Cardiac muscle cell (in vitro differentiated cells and primary cell): ENCODE data around the gene LTO1. TPM values are rescaled to one million over a fixed set of nuclear protein-coding genes. Genes with fewer than 3 reads are reported as not detected.

Source experiments
- DNase-seq, 2 donors: peaks; one replicate each; pipeline versions ENCODE4 v3.0.0 to v3.0.0-alpha.2; 2010 to 2017; ENCODE audit warnings: low read depth in 1 of 2, low spot score in 1 of 2
- H3K27ac ChIP-seq: fragments of 200-600 bp; sonication (generic); 2 replicates; pipeline ENCODE4 v1.5.1; 2016
- H3K27me3 ChIP-seq: fragments of 200-600 bp; sonication (generic); 2 replicates; pipeline ENCODE4 v1.6.0; 2016; ENCODE audit warnings: control low read depth
- H3K36me3 ChIP-seq: fragments of 200-600 bp; sonication (generic); 2 replicates; pipeline ENCODE4 v1.5.1; 2016; ENCODE audit warnings: control low read depth
- H3K4me1 ChIP-seq: fragments of 200-600 bp; sonication (generic); 2 replicates; pipeline ENCODE4 v1.8.1; 2017; ENCODE audit warnings: low read depth, mild to moderate bottlenecking, mixed run types
- H3K4me3 ChIP-seq: fragments of 200-600 bp; sonication (generic); 2 replicates; pipeline ENCODE4 v1.5.1; 2016; ENCODE audit warnings: mild to moderate bottlenecking
- H3K9me3 ChIP-seq: fragments of 200-600 bp; sonication (generic); 2 replicates; pipeline ENCODE4 v1.5.1; 2017; ENCODE audit warnings: low read depth, mild to moderate bottlenecking, control low read depth
- polyA plus RNA-seq: library from polyadenylated mRNA; unstranded; fragments of >200 nt; fragmentation: Nextera tagmentation; extraction: Ambion mirVana; gene quantifications from 2 replicates; pipeline ENCODE4 v1.2.1, GENCODE V29; 2016
- total RNA-seq: library from RNA; depleted of rRNA; stranded (reverse); fragments of >200 nt; gene quantifications from 2 replicates; pipeline ENCODE4 v1.2.3, GENCODE V29; 2016
- TF ChIP-seq, protein P1 (sequence below): IDR thresholded peaks from 2 replicates; pipeline ENCODE4 v1.5.1; 2012; ENCODE audit warnings: low read depth, mild to moderate bottlenecking, low read length

Gene LTO1
- total and polyA plus RNA-seq, 2 experiments from 2014 or later, result 23.0 to 26.2 TPM

DNA sequence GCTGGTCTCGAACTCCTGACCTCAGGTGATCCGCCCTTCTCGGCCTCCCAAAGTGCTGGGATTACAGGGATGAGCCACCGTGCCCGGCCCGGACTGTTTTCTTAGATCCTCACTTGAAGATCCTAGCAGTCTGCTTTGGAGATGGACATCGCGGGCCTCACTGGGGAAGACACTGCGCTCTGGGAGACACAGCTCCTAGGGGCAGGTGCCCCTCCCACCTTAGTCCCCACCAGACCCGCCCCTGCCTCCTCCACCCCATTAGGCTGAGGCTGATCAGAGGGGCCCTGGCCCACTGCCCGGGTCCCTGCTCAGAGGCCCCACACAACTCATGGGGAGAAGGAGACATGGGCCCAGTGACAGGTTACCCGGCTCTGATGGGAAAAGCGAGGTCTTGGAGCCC, 11.3 kb upstream of the LTO1 start:
- no peaks in the 10 kb centered on the region for H3K36me3 ChIP-seq
- no peak overlapping the region for H3K4me3 ChIP-seq
- no peaks in the 10 kb centered on the region for H3K4me1 ChIP-seq
- H3K9me3 ChIP-seq, result no peaks in the 10 kb centered on the region
- no peak for DNase-seq
- H3K27ac ChIP-seq, result no peak overlapping the region
- TF ChIP-seq, protein P1, sequence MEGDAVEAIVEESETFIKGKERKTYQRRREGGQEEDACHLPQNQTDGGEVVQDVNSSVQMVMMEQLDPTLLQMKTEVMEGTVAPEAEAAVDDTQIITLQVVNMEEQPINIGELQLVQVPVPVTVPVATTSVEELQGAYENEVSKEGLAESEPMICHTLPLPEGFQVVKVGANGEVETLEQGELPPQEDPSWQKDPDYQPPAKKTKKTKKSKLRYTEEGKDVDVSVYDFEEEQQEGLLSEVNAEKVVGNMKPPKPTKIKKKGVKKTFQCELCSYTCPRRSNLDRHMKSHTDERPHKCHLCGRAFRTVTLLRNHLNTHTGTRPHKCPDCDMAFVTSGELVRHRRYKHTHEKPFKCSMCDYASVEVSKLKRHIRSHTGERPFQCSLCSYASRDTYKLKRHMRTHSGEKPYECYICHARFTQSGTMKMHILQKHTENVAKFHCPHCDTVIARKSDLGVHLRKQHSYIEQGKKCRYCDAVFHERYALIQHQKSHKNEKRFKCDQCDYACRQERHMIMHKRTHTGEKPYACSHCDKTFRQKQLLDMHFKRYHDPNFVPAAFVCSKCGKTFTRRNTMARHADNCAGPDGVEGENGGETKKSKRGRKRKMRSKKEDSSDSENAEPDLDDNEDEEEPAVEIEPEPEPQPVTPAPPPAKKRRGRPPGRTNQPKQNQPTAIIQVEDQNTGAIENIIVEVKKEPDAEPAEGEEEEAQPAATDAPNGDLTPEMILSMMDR, result no peak
- H3K27me3 ChIP-seq, result peaks cover 12% of the 10 kb centered on the region

DNA sequence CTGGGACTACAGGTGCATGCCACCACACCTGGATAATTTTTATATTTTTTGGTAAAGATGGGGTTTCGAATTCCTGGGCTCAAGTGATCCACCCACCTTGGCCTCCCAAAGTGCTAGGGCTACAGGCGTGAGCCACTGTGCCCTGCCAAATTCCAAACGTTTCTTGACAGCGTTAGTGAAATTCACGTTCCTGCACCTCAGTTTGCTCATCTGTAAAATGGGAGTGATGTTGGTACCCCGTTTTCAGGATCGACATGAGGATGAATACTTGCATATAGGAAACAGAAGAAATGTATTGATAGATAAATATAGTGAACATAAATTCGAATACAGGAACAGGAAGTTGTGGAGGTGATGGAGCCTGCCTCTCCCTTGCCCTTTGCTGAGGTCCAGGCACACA, 10.2 kb upstream of the LTO1 start:
- Histone ChIP-seq H3K27ac (no peak overlapping the region), H3K27me3 (peaks cover 12% of the 10 kb centered on the region), H3K4me1 (no peaks in the 10 kb centered on the region), H3K36me3 (no peaks in the 10 kb centered on the region), H3K4me3 (no peak overlapping the region), H3K9me3 (no peaks in the 10 kb centered on the region)
- TF ChIP-seq, protein P1, result no peak
- no peak for DNase-seq

DNA sequence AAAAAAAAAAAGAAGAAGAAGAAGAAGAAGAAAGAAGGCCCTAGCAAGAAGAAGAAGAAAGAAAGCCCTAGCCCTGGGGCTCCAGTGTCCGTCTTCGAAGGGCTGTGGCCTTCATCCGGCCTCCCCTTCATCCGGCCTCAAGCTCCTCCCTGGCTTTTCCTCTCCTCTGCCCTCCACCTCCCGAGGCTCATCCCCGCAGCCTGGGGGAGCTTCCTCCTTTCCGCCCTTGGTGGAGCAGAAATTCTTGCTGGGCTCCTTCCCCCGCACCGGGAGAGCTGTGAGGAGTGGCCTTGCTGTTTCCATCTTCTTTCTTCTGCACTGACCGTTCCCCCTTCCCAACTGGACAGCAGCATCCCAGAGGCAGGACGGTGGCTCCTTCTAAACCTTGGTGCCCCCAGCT, 9.5 kb upstream of the LTO1 start:
- no peak for DNase-seq
- H3K4me3 ChIP-seq, result no peak overlapping the region
- peaks cover 12% of the 10 kb centered on the region for H3K27me3 ChIP-seq

DNA sequence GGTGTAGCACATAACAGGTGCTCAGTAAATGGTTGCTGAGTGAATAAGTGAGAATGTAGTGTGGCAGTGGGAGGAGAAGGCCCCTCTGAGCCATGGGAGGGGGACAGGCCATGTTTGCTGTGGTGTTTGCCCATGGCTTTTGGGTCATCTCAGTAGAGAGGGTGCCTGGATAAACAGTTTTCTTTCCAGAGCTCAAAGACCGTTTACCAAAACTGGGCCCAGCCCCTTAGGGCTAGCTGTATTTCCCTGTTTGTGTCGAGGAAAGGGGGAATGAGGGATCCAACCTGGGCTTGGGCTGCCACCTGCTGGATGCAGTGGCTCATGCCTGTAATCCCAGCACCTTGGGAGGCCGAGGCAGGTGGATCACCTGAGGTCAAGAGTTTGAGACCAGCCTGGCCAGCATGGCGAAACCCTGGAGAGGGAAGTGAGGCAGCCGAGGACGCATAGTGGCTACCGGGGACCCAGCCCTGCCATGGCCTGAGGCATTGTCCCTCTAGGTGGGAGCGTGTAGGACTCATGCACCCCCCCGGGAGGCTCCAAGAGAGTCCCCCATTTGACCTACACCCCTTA, 8.7 kb upstream of the LTO1 start:
- Histone ChIP-seq H3K4me3 (no peak overlapping the region), H3K9me3 (no peaks in the 10 kb centered on the region), H3K27me3 (peaks cover 12% of the 10 kb centered on the region), H3K36me3 (no peaks in the 10 kb centered on the region), H3K27ac (no peak overlapping the region), H3K4me1 (no peaks in the 10 kb centered on the region)
- DNase-seq, result peak in 1 of 2 donors; percentile 15
- TF ChIP-seq, protein P1, result peak; percentile 26

More for the DNA sequence above, 9.5 kb upstream of the LTO1 start:
- Histone ChIP-seq H3K27ac (no peak overlapping the region), H3K9me3 (no peaks in the 10 kb centered on the region), H3K4me1 (no peaks in the 10 kb centered on the region), H3K36me3 (no peaks in the 10 kb centered on the region)
- TF ChIP-seq, protein P1, result no peak

DNA sequence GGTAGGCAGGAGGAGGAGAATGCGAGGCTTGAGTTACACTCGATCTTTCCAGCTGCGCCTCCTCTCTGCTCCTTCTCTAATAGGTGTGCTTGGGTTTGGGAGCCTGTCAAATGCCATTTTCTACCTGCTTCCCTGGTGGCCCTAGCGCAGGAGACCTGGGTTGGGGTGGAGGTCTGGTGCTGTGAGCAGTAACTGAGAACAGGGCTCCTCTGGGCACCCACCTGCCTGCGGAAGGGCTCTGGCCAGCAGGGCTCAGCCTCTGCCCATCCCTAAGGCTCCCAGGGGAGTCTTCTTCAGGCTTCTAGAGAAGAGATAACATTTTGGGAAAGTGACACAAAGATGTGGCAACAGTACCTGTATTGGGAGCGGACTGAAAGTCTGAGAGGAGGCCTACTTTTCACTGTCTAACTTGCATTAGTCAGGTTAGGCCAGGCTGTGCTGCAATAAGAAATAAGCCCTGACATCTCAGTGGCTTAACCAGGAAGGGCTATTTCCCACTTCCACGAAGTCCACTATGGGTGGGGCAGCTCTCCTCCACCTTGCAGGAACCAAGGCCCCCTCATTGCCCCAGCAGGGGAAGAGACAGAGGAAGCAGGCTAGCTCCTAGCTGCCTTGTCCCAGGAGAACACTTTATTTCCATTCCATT, 7.7 kb upstream of the LTO1 start:
- no peaks in the 10 kb centered on the region for H3K9me3 ChIP-seq
- DNase-seq, result no peak
- no peak overlapping the region for H3K4me3 ChIP-seq
- H3K27ac ChIP-seq, result no peak overlapping the region
- no peaks in the 10 kb centered on the region for H3K36me3 ChIP-seq
- TF ChIP-seq, protein P1, result no peak
- H3K4me1 ChIP-seq, result no peaks in the 10 kb centered on the region
- H3K27me3 ChIP-seq, result peaks cover 12% of the 10 kb centered on the region
